NCI-H1436 treated with DMSO at 0.1 percent for 48 hours (cell line): ENCODE measurements around the gene RTN1.

Source experiments
- DNase-seq: peaks from one replicate; lab custom pipeline; 2025; lab: John Stamatoyannopoulos, UW

Gene RTN1

GRCh38 chr14:59788176-59788575 is 82.4 kb downstream of the RTN1 start:
- no peak for DNase-seq

GRCh38 chr14:59787045-59787674 is 83.4 kb downstream of the RTN1 start:
- no peak for DNase-seq

GRCh38 chr14:59785629-59786028 is 84.9 kb downstream of the RTN1 start:
- no peak for DNase-seq

- no peak for DNase-seq
Measured at GRCh38 chr14:59782760-59783159, 87.8 kb downstream of the RTN1 start.

GRCh38 chr14:59777006-59777579 is 93.5 kb downstream of the RTN1 start:
- DNase-seq: no peak

GRCh38 chr14:59776468-59776867 is 94.1 kb downstream of the RTN1 start:
- DNase-seq: no peak

GRCh38 chr14:59772233-59772632 is 98.3 kb downstream of the RTN1 start:
- no peak for DNase-seq

GRCh38 chr14:59771577-59771976 is 99.0 kb downstream of the RTN1 start:
- no peak for DNase-seq

GRCh38 chr14:59769586-59769985 is 101.0 kb downstream of the RTN1 start:
- no peak for DNase-seq

- no peak for DNase-seq
Measured at GRCh38 chr14:59768855-59769375, 101.7 kb downstream of the RTN1 start.

- DNase-seq: no peak
Measured at GRCh38 chr14:59761851-59762250, 108.7 kb downstream of the RTN1 start.

GRCh38 chr14:59755409-59756135 is 115.0 kb downstream of the RTN1 start:
- DNase-seq: no peak

GRCh38 chr14:59754256-59754655 is 116.3 kb downstream of the RTN1 start:
- no peak for DNase-seq

- DNase-seq: no peak
Measured at GRCh38 chr14:59753512-59753911, 117.1 kb downstream of the RTN1 start.

- no peak for DNase-seq
Measured at GRCh38 chr14:59751578-59751977, 119.0 kb downstream of the RTN1 start.

GRCh38 chr14:59739794-59740193 is 130.8 kb downstream of the RTN1 start:
- DNase-seq: no peak

- no peak for DNase-seq
Measured at GRCh38 chr14:59728304-59728703, 142.3 kb downstream of the RTN1 start.

GRCh38 chr14:59727073-59727661 is 143.4 kb downstream of the RTN1 start:
- DNase-seq: no peak

GRCh38 chr14:59711080-59711479 is 159.5 kb downstream of the RTN1 start:
- no peak for DNase-seq

GRCh38 chr14:59707778-59708561 is 162.6 kb downstream of the RTN1 start:
- DNase-seq: no peak

- DNase-seq: no peak
Measured at GRCh38 chr14:59705866-59706265, 164.7 kb downstream of the RTN1 start.

- DNase-seq: no peak
Measured at GRCh38 chr14:59705245-59705644, 165.3 kb downstream of the RTN1 start.
